Spleen (tissue), 13 donors: ENCODE data around the gene GPATCH11. TPM values are rescaled to one million over a fixed set of nuclear protein-coding genes. Genes with fewer than 3 reads are reported as not detected.

Source experiments
- DNase-seq: peaks from one replicate; pipeline ENCODE4 v3.0.0-alpha.2; 2020
- H3K27ac ChIP-seq, 8 donors: fragments of 200-600 bp; sonication (generic) in 7 of 8; 1 replicate in 4 of 8; 2 replicates in 4 of 8; pipeline versions ENCODE4 v1.5.0 to v1.8.0; 2016 to 2021; ENCODE audit warnings: inconsistent platforms in 4 of 8, mild to moderate bottlenecking in 4 of 8, moderate library complexity in 1 of 8
- H3K27me3 ChIP-seq, 7 donors: fragments of 200-600 bp; sonication (generic) in 6 of 7; replicated peaks in 1 of 7; 1 replicate in 4 of 7; 2 replicates in 3 of 7; pipeline versions ENCODE4 v1.5.0 to v1.8.0; 2016 to 2021; ENCODE audit warnings: inconsistent platforms in 3 of 7, mild to moderate bottlenecking in 1 of 7
- H3K36me3 ChIP-seq, 6 donors: fragments of 200-600 bp; sonication (generic) in 5 of 6; 1 replicate in 4 of 6; 2 replicates in 2 of 6; pipeline versions ENCODE4 v1.5.0 to v1.8.0; 2016 to 2021; ENCODE audit warnings: inconsistent platforms in 2 of 6
- H3K4me1 ChIP-seq, 6 donors: fragments of 200-600 bp; sonication (generic) in 5 of 6; 1 replicate in 3 of 6; 2 replicates in 3 of 6; pipeline versions ENCODE4 v1.5.0 to v1.8.0; 2016 to 2021; ENCODE audit warnings: inconsistent platforms in 3 of 6
- H3K4me3 ChIP-seq, 8 donors: fragments of 200-600 bp; sonication (generic) in 7 of 8; 1 replicate in 4 of 8; 2 replicates in 4 of 8; pipeline versions ENCODE4 v1.5.0 to v1.8.0; 2016 to 2021; ENCODE audit warnings: inconsistent platforms in 4 of 8, mild to moderate bottlenecking in 4 of 8, moderate library complexity in 2 of 8
- H3K9me3 ChIP-seq, 8 donors: fragments of 200-600 bp; sonication (generic) in 7 of 8; 1 replicate in 4 of 8; 2 replicates in 4 of 8; pipeline versions ENCODE4 v1.5.0 to v1.8.0; 2016 to 2021; ENCODE audit warnings: inconsistent platforms in 4 of 8
- POLR2A ChIP-seq, 3 donors: fragments of 450-650 bp; IDR thresholded peaks; one replicate each; pipeline ENCODE4 v1.5.1; 2017; ENCODE audit warnings: antibody characterized with exemption in 3 of 3, mild to moderate bottlenecking in 1 of 3
- POLR2AphosphoS5 ChIP-seq, 3 donors: sonication (generic); formaldehyde crosslinking; IDR thresholded peaks; one replicate each; pipeline ENCODE4 v1.5.1; 2017; ENCODE audit warnings: antibody characterized with exemption in 3 of 3
- WGBS, 5 donors: extraction: QIAGEN DNeasy Blood & Tissue Kit in 3 of 5; methylation state at CpG; one replicate each; pipeline versions ENCODE4 v1.1.5 to v1.1.7; 2013 to 2018; 5-methylcytosine and 5-hydroxymethylcytosine counted together
- intact Hi-C: fragments of 100-400 bp; cut with DNase I; formaldehyde crosslinking; loops from one replicate; pipeline ENCODE4 v1.15.0; 2023; ENCODE audit warnings: low total_unique reads
- long read RNA-seq, 2 donors: transcript quantifications; one replicate each; lab custom pipeline, GENCODE V29; 2026
- polyA plus RNA-seq, 3 donors: library from polyadenylated mRNA; stranded (reverse); fragments of 200-250 nt; gene quantifications; one replicate each; pipeline ENCODE4 v1.2.1, GENCODE V29; 2013
- total RNA-seq, 7 donors: library from RNA; depleted of rRNA in 3 of 7; stranded (reverse); fragments of >200 nt in 3 of 7; fragmentation: NEBNext Ultra II Directional in 4 of 7; extraction: Animal tissue kit (Norgen Biotek cat#: 25700) in 4 of 7; gene quantifications; one replicate each; pipeline versions ENCODE4 v1.1.0 to v1.2.1, GENCODE V29; 2016 to 2021
- TF ChIP-seq, protein P1 (sequence below), 11 experiments: fragments of 200-600 bp in 7 of 11; fragments of 450-650 bp in 4 of 11; sonication (generic) in 4 of 11; IDR thresholded peaks in 8 of 11; conservative IDR thresholded peaks in 3 of 11; 1 replicate in 7 of 11; 2 replicates in 4 of 11; pipeline versions ENCODE4 v1.4.0 to v1.8.0; 2016 to 2021; ENCODE audit warnings: antibody characterized with exemption in 11 of 11, inconsistent platforms in 4 of 11, mild to moderate bottlenecking in 1 of 11
- donor health status: healthy with polysubstance abuse.
- donor health status: DM: no; HTN: no; CAD: no; lungs with moderate emphysema.
- donor health status: DM: no; HTN: no; CAD: no.
- donor health status: Bipolar disorder and iron deficiency.
- donor health status: healthy.
- donor health status: DM: no; HTN: no; CAD: no.
- donor health status: DM: yes; HTN: yes; CAD: no.

The GPATCH11 gene
- total RNA-seq (10 to 100 TPM; 10.0 to 17.2 (median 12.2) TPM), polyA plus RNA-seq (10 to 100 TPM in 1 of 3 donors, 1 to 10 TPM in 2; 4.9 to 13.0 (median 8.8) TPM)
- long read RNA-seq, donor 1, partial matches to known transcripts = 0 of 1 reads
- long read RNA-seq, donor 1, other reads (novel, unspliced or antisense) = 0 of 1 reads
- long read RNA-seq, donor 2, partial matches to known transcripts = 0 of 2 reads
- long read RNA-seq, donor 2, other reads (novel, unspliced or antisense) = 0 of 2 reads

DNA sequence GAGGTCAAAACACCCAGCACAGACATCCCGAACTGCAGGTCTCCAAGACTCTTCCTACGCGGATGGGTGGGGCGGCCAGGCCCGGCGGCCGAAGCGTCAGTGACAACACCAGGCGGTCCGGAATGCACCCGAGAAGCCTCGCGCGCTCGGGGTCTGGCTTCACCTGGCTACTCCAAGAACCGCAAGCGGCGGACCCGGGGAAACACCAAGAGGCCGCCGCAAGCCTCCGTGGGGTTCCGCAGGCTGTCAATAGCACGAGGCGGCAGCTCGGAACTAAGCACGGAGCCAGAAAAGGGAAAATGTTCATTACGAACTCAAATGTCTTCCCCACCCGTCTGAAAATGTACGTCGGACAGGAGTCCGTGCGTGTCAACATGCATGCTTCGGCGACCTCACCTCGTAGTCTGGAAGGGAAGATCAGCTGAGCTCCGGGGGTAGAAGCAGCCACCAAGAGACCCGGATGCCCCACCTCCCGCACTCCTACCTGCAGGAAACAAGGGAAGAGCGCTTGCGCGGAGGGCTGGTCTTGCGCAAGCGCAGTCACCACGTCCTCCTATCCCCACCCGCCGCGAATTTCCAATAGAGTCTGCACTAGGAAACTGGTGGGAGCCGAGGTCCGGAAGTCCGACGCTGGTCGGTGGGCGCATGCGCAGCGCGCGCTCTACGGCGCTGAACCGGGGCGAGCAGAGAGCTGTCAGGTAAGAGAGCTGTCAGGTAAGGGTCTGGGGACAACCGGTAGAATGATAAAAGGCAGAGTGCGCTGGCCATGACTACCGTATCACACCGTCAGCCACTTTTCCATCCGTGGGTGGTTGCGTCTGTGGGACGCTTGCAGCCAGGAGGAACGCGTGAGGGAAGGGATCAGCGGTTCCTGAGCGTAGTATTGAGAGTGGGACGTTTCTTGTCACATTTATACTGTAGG, at the start of gene GPATCH11, which contains the start of gene HEATR5B:
Gene GPATCH11 (plus strand): TSS at position 646 of the 922 bp plus-strand sequence. CDS start 3,864 bp downstream, outside the sequence.
Gene HEATR5B (minus strand): TSS at position 500 of the 922 bp plus-strand sequence. CDS start 958 bp downstream, outside the sequence.
- peak; percentile 97 for DNase-seq
- intact Hi-C loops = no loop called here
- H3K27ac ChIP-seq = peak within 1 kb of the TSS; percentile 82 to 91 (median 88)

DNA sequence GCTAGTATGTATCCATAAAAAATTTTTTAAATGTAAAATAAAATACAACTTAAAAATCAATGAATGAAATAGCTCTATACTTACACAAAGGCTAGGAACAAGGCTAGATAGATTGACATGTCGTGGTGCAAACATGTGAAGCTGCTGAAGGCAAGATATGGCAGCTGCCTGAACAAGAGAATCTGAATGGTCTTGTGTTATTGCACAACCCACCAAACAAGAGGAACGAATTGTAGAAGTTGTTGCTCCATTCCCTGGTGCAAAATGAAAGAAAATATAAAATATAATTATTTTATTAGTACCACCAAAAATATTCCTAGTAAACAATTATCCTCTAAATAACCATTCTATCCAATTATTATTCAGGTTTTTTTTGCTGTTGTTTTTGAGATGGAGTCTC, 46.5 kb upstream of the GPATCH11 start:
- TF ChIP-seq POLR2A (IDR thresholded peaks at IDR 0.05) (no peak), POLR2AphosphoS5 (IDR thresholded peaks at IDR 0.05) (no peak)
- TF ChIP-seq, protein P1, sequence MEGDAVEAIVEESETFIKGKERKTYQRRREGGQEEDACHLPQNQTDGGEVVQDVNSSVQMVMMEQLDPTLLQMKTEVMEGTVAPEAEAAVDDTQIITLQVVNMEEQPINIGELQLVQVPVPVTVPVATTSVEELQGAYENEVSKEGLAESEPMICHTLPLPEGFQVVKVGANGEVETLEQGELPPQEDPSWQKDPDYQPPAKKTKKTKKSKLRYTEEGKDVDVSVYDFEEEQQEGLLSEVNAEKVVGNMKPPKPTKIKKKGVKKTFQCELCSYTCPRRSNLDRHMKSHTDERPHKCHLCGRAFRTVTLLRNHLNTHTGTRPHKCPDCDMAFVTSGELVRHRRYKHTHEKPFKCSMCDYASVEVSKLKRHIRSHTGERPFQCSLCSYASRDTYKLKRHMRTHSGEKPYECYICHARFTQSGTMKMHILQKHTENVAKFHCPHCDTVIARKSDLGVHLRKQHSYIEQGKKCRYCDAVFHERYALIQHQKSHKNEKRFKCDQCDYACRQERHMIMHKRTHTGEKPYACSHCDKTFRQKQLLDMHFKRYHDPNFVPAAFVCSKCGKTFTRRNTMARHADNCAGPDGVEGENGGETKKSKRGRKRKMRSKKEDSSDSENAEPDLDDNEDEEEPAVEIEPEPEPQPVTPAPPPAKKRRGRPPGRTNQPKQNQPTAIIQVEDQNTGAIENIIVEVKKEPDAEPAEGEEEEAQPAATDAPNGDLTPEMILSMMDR (IDR thresholded peaks at IDR 0.05 in 8 of 11, conservative IDR thresholded peaks at IDR 0.05 in 3 of 11) = no peak
- Histone ChIP-seq H3K9me3 (no peaks in the 10 kb centered on the region), H3K27me3 (no peaks in the 10 kb centered on the region), H3K4me1 (no peaks in the 10 kb centered on the region), H3K27ac (no peak overlapping the region), H3K36me3 (peaks cover 0 to 96% (median 53%) of the 10 kb centered on the region in 6 donors), H3K4me3 (no peak overlapping the region)
- intact Hi-C loops = no loop called here
- no peak for DNase-seq
- WGBS, 5 donors = 73 to 89% (median 80%) methylated on average over 2 of the region's 2 CpGs

More for the DNA sequence above, at the start of gene GPATCH11, which contains the start of gene HEATR5B:
- H3K4me3 ChIP-seq = peak within 1 kb of the TSS; percentile 83 to 99 (median 96)
- peaks cover 55 to 92% (median 65%) of the 10 kb centered on the region in 6 donors for H3K4me1 ChIP-seq
- TF ChIP-seq POLR2A (IDR thresholded peaks at IDR 0.05) = peak in 1 of 3 donors; percentile 35
- TF ChIP-seq POLR2AphosphoS5 (IDR thresholded peaks at IDR 0.05) = peak; percentile 90 to 93 (median 91)
- TF ChIP-seq, protein P1 (IDR thresholded peaks at IDR 0.05 in 8 of 11, conservative IDR thresholded peaks at IDR 0.05 in 3 of 11) = no peak
- H3K27me3 ChIP-seq = no peaks in the 10 kb centered on the region
- peaks cover 0 to 34% (median 7%) of the 10 kb centered on the region in 6 donors for H3K36me3 ChIP-seq
- H3K9me3 ChIP-seq = no peaks in the 10 kb centered on the region
- WGBS, 5 donors = 0 to 1% (median 0%) methylated on average over 60 to 74 of the region's 74 CpGs

DNA sequence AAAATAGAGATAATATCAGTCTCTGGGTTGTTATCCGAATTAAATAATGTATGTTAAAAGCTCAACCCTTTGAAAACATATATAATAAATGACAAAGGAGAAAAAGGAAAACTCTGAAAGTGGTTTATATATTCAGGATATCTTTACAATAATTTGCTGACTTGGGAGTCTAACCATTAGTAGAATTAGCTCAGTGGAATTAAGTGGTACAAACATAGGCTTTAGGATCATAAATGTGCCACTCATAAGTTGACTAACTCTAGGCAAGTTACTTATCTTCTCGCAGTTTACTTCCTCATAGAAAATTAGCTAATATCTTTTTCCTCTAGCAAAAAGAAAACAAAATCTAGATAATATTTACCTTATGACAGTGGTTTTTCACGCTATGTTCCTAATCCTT, 44.7 kb upstream of the GPATCH11 start:
- H3K4me3 ChIP-seq = no peak overlapping the region
- H3K27me3 ChIP-seq = no peaks in the 10 kb centered on the region
- H3K27ac ChIP-seq = no peak overlapping the region
- DNase-seq = no peak
- 80 to 94% (median 87%) methylated on average over 3 of the region's 3 CpGs for WGBS, 5 donors
- H3K9me3 ChIP-seq = no peaks in the 10 kb centered on the region
- intact Hi-C loops = no loop called here
- TF ChIP-seq POLR2AphosphoS5 (IDR thresholded peaks at IDR 0.05) (no peak), POLR2A (IDR thresholded peaks at IDR 0.05) (no peak)
- TF ChIP-seq, protein P1 (IDR thresholded peaks at IDR 0.05 in 8 of 11, conservative IDR thresholded peaks at IDR 0.05 in 3 of 11) = no peak
- H3K36me3 ChIP-seq = peaks cover 0 to 97% (median 49%) of the 10 kb centered on the region in 6 donors
- H3K4me1 ChIP-seq = no peaks in the 10 kb centered on the region
